COLO668 (cell line): ENCODE data around the gene RBPJ.
"Not testable (repeated sequence)": the region's sequence is repeated elsewhere in the genome, so short reads cannot be mapped to it uniquely, and the experiment has no call there.

Experiments used
- DNase-seq: peaks from one replicate; lab custom pipeline; 2025; ENCODE audit not compliant: unreplicated experiment; lab: John Stamatoyannopoulos, UW

Gene RBPJ

DNA sequence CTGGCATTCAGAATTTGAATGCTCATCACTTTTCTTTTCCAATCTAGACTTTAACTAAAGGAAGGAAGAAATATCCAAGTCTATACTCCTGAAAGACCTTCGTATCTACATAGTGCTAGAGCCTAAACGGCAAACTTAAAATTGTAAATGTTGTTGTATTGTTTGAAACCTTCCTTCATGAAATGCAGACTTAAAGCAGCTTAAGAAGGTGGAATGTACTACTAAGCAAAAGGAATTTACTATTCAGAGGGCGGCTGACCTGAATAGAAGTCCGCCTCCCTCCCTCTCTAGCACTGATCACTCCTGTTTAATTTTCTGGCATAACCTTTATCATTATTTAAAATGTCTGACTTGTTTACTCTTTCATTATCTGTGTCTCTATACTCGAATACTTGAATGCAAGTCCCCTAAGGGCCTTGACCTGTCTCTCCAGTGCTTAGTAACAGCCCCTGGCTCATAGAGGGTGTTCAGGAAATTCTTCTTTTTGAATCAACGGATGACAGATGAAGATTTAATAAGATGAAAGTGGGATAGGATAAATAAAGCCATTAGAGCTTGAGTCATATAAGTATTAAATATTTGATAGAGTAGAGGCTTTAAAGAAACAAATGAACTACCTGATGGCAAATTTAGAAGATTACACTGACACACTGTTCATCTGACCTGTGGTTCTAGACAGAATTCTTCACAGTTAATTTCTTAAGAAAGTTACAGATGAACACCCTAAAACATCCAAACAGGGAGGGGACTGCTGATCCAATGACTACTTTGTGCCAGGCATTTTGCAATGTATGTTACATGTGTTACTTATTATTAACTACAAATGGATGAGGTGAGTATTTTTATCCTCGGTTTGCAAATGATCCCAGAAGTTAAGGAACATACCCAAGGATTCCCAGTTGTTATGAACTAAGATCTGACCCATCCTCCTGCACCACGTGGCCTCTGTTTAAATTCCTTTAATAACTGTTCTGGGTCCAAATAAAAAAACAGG is 20.2 kb upstream of the RBPJ start:
- DNase-seq, result no peak

DNA sequence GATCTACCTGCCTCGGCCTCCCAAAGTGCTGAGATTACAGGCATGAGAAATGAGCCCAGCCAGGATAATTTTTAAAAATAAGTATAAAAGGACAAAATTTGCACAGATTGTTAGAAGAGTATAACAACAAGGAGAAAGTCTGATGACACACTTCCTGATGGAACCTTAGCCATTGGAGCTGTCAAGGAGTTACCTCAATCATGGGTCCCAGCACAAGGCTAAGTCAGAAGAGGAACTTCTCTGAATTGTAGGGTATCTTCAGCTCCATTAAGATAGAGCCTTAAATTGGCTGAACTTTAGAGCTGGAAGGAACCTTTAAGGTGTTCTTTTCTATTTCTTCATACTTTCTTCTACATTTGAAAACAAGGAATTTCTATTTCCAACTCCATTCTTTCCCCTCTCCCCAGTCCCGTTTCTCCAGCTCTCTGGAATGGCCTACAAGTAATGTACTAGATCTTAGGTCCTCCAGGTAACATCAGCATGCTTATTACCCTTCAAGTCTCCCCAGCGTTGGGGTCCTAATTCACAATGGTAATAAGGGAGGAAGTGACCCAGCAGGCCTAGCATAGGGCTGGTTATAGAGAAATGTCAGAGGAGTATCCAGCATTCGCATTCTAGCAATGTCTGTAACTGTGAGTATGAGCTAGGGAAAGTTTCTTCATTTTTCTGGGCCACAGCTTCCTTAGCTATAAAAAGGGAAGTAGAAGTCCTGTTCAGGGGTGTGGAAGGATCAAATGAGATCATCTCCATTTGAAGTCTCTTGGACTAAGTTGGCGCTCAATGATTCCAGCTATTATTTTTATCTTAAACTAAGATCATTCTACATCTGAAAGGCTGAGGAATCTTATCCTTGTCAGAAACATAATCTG is 18.5 kb upstream of the RBPJ start:
- DNase-seq, result no peak

DNA sequence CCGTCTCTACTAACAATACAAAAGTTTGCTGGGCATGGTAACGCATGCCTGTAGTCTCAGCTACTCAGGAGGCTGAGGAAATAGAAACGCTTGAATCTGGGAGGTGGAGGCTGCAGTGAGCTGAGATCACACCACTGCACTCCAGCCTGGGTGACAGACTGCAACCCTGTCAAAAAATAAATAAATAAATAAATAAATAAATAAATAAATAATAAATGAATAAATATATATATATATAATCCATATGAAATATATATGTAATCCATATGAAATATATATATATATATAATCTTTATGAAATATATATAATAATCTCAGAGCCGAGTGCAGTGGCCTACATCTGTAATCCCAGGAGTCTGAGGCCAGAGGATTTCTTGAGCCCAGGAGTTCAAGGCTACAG is 17.8 kb upstream of the RBPJ start:
- no peak for DNase-seq

DNA sequence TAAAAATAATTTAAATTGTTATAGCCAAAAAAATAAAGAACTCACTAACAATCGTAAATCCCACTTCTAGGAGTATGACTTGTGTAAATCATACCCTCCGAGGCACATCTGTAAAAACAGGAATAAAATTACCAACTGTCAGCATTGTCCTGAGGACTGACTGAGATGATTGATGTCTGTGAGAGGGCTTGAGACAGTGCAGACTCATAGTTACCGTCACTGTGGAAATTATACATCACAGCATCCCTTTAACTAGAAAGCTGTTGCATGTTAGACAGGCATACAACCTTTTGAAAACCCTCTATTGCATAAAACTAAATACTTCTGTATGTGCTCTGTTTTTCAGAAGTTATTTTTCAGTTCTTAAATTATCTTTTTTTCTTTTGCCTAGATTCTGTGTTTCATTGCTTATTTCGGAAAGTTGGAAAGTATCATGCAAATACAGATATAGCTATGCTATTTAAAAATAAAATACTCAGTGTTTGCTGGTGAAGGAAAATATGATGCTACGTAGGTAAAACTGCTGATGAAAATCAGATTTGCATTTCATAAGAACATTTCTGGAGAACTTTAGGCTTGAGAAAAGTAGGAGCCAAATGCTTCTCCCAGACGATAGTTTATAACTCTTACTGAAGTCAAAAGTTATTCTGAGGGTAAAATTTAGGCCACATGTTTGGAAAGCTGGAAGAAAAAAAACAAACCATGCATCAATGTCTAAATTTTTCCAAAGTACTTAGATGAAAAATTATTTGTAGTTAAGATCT is 13.6 kb upstream of the RBPJ start:
- no peak for DNase-seq

DNA sequence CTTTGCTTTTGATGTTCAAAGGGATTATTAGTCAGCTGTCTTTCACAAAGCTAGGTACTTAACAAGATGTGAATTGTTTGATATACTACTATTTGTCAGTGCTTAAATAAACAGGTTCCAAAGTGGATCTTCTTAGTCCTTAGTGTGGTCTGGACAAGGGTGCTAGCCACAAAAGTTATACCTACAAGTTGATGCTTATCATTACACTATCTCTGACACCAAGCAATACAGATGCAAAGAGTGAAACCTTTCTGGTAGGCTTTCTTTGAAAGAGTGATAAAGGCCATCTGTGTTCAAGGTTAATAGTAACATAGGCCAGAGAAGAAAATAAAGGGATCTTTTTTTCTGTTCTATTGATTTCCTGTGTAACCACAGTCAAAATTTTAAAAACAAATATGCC is 12.2 kb upstream of the RBPJ start:
- DNase-seq, result no peak

DNA sequence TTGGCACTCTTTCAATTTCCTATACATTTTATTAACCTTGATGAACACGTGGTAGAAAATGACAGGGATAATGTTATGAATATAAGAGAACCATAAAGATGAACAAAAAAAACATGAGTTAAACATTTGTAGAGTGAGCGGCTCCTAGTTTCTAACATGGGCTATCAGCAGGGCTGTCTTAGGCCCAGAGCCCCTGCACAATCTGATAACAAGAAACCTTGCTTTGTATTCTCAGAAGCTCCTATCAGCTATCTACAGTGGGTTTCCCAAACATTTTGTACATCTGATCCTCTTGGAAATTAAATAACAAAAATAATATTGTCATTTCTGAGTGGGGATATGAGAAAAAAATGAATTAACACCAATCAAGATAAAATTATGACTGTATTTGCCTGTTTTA is 10.6 kb upstream of the RBPJ start:
- no peak for DNase-seq

DNA sequence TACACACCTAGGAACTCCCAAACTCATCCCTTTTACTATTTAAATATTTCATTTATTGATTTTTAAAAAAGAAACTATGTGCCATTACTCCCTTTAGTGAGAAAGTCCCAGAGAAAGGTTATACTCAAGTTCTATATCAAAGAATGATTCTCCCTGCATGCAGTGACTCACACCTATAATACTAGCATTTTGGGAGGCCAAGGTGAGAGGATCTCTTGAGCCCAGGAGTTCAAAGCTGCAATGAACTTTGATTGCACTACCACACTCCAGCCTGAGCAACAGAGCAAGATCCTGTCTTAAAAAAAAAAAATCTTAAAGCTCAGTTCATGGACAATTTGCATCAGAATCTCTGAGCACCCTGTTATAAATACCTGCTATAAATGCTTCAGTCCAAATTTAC is 9.2 kb upstream of the RBPJ start:
- DNase-seq, result no peak

DNA sequence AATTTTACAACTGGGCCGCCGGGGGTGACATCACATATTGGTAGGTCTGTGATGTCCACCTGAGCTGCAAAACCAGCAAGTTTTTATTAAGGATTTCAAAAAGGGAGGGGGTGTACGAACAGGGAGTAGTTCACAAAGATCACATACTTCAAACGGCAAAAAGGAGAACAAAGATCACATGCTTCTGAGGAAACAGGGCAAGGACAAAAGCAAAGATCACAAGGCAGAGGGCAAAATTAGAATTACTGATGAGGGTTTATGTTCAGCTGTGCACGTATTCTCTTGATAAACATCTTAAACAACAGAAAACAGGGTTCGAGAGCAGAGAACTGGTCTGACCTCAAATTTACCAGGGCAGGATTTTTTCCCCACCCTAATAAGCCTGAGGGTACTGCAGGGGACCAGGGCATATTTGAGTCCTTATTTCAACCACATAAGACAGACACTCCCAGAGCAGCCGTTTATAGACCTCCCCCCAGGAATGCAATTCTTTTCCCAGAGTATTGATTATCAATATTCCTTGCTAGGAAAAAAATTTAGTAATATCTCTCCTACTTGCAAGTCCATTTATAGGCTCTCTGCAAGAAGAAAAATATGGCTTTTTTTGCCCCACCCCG is 5.4 kb upstream of the RBPJ start:
- DNase-seq, result not testable (repeated sequence)

DNA sequence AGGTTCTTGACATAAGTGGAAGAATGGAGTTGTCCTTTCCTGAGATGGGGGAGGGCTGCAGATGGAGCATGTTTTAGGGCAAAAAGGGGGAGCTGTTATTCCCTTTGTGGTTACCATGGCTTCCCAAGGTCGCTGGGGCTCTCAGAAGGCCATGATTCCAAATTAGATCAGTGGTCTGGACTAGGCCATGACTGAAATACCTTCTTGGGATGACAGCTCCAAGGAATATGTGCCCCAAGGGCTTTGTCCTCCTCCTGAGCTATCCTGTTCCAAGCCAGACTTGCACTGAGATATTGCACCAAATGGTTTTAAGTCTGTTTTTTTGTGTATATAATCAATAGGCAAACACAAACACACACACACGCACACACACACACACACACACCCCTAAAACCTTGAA is 3.0 kb upstream of the RBPJ start:
- no peak for DNase-seq

DNA sequence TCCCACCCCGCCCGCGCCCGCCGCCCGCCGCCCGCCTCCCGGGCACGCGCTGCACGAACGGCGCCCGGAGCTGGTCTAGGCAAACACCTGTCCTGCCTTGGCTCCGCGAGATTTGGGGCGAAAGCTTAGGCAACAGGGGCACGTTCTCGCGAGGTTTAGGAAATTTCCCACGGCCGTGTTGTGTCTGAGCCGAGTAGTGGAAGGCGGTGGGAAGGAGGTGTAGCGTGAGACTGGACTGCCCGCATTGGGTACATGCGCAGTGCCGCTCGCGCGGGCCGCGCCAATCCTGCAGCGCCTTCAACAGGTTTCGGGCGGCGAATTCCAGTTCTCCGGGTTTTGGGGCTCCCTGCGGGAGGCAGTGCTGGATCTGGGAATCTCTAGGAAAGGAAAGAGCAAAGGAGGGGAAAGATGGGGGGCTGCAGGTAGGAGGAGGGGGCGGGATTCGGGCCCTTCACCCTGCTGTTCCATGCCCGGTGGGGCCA is 1.3 kb upstream of the RBPJ start:
- peak; percentile 99 for DNase-seq

DNA sequence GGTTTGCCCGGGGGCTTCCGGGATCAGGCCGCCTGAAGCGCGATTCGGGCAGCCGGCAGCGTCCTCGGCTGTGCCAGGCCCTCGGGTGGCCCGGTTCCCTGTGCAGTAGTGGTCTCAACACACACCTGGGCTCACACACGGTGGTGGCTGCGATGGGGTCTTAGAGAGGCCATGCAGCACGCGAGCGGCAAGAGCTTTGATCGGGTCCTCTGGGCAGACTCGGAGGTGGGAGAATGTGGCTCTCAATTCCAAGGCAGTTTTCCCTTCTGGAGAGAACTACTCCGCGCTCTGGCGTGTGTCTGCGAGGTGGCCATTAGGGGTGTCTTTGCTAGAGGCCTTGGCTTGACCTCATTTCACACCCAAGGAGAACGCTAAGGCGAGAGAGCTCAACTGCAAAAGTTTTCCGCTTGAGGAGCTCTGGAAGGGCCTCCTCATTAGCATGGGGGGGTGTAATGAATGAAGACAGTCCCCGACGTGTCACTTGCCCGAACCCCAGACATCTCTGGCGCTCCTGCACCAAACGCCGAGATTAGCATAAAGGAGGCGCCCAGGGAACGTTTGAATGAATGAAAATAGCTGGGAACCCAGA is 771 bp upstream of the RBPJ start:
- DNase-seq, result no peak

DNA sequence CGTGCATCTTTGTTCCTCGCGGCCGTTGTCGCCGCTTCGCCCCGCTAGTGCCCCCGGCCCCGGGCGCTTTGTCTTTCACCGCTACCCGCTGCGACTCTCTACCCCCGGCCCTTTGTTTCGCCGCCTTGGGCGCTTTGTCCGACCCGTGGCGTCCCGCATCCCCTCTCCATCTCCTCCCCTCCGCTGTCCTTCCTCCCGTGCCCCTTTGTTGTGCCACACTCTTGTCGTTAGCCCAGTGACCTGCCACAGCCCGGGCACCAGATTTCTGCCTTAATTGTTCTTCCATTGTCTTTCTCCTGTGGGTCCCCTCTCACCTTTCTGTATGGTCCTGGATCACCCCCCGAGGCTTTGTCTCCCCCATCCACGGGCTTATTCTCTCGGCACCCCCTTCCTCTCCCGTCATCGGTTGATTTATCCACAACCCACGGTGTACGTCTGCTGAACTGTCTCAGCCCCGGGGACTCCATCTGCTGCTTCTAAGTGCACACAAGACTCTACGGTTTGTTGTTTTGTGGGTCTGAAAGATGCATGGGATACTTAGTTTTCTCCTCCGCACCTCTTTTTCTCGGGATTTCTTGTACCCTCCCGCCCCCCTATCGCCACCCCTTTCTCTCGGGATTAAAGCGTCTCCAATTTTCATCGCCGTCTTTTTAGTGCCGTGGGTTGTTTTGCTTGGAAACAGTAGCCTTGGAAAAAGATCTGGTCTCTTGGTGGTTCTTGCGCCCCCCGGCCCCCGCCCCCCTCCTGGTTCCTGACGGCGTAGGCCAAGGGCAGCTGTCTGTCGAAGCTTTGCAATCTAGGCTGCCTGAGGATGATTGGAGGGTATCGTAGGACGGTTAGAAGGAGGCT is 783 bp downstream of the RBPJ start:
- peak; percentile 71 for DNase-seq

DNA sequence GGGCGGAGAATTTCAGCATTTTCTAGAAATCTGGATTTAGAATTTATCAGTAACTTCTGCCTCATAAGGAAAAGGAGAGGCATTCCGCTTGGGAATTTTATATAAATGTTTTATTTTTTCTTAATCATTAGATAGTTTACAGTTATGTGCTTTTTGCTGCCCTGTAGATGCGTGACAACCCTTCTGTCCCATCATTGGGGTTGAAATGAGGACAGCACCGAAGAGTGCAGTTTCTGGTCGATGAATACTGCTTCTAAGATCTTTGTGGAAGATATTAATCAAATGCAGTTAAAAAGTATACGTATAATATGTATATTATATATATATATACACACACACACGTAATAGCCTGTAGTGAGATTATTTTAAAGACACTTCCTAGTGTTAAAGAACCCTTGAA is 1.5 kb downstream of the RBPJ start:
- no peak for DNase-seq

DNA sequence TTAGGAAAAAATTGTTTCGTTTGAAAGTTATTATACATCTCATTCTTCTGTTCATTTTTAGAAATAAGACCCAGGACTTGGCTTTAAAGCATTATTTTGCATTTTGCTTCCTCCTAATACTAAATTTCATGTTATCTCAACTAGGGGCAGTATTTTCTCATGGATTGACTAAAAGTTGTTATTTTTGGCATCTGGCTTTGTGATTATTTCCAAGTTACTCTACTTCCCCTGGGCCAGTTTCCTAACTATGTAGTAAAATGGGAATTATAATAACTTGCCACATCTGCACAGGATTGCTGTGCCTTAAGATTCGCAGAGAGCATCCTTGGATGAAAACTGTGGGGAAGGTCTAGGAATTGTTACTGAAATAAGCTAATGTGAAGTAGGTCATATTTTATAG is 3.0 kb downstream of the RBPJ start:
- no peak for DNase-seq

DNA sequence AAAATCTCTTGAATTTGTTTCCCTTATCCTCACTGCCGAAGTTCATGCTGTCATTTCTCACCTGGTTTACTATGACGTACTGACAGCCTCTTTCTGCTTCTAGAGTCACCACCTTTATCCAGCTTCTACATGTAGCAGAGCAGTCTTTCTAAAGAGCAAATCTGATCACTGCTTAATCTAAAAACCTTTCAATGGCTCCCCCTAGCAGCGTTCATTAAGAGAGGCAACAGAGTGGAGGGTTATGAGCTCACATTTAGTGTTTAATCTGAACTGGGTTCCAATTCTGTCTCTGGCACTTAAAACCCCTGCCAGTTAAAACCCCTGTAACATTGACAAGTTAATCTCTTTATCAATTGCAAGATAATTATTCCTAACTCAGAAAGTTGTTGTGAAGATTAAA is 4.4 kb downstream of the RBPJ start:
- no peak for DNase-seq

DNA sequence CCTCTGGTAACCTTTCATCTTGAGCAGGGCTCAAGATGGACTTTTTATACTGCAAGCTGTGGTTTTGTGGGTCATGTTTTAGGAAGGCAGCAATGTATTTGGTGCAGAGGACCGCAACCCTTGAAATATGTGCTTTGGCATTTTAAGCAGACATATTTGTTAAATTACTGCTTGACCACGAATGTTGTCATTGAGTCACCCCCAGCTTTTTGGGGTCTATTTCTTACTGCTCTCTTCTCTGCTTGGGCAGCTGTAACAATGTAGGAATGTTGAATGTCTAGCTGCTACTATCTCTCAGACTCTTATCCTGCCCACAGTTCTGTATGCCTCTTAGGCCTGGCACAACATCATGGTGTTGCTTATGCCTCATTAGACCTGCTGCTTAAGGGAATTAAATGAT is 6.0 kb downstream of the RBPJ start:
- no peak for DNase-seq

DNA sequence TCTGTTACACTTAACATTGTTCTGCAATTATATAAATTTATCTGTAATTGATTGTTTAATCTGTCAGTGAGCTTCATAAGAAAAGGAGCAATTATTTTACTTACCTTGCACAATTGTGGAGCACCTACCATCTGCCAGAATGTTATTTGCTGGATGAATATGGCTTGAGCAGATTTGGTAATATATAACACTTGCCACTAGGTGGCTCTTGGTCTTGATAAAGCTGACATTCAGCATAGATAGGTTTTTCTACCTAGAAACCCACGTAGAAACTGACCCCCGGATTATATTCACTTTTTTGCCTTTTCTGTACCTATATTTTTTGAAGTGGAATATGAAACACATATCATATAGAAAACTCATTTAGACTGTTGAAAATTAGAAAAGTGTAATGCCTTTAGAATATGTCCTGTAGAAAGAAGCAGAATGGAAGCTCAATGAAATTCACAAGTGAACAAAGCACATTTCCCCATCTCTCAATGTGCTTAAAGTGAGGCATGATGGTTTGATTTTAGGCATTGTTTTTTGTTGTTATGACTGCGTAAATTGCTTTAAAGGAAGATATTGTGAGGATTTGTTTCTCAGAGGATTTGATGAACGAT is 9.5 kb downstream of the RBPJ start:
- peak; percentile 11 for DNase-seq

DNA sequence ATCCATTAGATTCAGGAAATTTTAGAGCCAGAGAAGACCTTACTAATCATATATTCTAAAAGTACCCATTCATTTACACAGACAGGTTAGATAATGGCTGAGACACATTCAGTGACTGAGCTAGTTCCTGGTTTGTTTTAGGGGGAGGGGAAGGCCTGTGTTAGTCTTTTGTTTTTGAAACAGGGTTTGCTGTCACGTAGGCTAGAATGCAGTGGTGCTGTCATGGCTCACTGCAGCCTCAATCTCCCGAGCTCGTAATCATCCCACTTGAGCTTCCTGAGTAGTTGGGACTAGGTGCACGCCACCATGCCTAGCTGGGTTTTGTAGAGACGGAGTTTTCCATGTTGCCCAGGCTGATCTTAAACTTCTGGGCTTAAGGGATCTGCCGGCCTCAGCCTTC is 10.1 kb downstream of the RBPJ start:
- peak; percentile 61 for DNase-seq

DNA sequence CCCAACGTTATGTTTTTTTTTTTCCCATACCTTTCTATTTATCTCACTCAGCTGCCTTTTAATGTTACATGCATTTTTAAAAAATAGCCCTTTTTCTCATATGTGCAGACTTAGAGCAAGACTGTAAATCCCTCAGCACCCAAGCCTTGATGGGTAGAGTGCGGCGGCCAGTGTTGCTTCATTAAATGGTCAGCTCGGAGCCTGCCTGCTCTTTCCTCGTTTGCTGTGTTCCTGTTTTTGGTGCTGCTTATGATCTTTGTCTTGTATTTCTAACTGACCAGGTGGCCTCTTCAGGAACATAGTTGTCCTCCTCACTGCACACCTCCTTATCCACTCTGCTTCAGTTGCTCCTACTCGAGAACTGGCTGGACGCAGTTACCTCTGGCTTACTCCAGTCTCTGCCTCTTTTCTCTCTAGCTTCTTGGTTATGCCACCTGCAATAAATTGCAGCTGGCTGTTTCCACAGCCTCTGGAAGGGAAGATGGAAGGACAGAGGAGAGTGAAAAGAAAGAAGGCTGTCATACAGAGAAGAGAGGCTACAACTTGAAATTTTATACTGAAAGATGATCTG is 10.7 kb downstream of the RBPJ start:
- DNase-seq, result no peak
